T1000 (cell line): ENCODE measurements around the gene JARID2.
A peak's percentile ranks its signal among the peaks of the same experiment; 100 is the strongest.
"Not testable (repeated sequence)": the region's sequence is repeated elsewhere in the genome, so short reads cannot be mapped to it uniquely, and the experiment has no call there.

Source experiments
- DNase-seq: peaks from one replicate; lab custom pipeline; 2025; ENCODE audit warnings: mixed read lengths; lab: John Stamatoyannopoulos, UW

Gene JARID2

DNA sequence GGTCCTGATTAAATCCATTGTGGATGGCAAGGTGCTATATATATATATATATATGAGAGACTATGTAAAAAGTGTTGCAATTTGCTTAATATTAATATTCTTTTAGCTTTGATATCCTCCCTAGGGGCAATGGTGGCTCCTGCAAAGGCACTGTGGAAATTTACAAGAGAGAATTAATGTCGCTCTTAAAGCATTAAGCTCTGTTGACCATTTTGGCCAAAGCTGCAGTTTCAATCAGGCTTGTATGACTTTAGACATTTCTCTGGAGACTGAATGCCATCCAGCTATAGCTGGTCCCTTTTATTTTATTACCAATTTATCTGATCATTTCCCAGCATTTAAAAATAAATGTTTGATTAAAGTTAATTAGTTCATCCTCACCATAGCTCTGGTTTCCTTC is 155.3 kb downstream of the JARID2 start:
- DNase-seq: no peak

DNA sequence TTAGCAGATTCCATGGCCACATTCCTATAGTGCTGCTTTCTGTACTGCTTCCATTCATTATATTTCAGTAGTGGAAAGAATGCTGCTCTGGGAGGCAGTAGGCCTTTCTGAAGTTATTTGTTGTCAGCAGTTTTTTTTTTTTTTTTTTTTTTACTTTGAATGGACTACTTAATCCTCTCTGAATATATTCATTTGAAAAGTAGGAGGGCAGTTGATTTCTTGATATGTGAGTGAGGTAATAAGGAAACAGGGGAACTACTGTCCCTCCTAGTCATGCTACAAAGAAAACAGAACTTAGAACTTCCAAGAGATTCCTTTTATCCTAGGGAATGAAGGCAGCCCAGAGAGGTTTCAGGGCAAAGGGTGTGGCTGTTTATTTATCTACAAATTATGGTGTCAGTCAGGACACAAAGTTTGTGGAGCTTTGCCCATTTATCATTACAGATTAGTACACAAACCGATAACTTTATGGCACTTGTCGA is 155.9 kb downstream of the JARID2 start:
- no peak for DNase-seq

DNA sequence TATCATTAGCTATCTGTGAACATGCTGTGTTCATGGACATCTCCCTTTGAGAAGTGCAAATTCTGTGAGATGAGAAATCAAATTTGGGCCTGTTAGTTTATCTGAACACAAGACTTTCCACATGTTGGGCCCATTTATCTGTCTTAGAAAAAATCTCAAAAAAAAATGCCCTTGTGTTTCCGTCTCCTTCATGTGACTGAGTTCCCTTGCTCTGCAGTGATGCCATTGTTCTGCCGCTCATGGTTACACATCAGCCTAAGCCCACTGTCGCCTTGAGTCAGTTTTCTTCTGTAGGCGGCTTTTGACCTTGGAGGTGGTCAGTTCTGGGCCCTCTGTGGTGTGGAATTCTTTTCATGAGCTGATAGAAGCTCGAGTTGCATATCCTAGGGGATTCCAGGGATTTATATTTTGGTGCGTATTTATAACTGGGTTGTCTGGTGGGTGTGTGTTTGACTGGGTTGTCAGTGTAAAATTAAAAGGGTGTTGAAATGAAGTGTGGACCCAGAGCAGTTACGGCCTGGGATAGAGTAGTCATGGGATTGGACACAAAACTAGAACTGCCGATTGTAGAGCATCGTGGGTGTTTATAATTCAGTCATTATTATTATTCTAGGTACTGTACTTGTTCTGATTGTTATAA is 156.7 kb downstream of the JARID2 start:
- no peak for DNase-seq

GRCh38 chr6:15403094-15403755 is 157.4 kb downstream of the JARID2 start:
- no peak for DNase-seq

DNA sequence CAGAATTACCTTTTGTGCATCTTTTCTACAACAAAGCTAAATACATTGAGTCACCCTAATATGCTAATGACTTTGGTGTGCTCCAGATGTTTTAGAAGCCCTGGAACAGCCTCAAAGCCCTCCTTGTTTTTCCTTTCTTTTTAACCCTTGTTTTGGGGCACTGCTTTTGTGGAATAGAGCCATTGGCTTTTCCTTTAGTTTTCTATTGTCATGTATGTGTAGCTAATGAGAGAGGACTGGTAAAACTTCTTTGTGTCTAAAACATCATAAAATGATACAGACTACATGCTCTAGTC is 158.8 kb downstream of the JARID2 start:
- DNase-seq: no peak

DNA sequence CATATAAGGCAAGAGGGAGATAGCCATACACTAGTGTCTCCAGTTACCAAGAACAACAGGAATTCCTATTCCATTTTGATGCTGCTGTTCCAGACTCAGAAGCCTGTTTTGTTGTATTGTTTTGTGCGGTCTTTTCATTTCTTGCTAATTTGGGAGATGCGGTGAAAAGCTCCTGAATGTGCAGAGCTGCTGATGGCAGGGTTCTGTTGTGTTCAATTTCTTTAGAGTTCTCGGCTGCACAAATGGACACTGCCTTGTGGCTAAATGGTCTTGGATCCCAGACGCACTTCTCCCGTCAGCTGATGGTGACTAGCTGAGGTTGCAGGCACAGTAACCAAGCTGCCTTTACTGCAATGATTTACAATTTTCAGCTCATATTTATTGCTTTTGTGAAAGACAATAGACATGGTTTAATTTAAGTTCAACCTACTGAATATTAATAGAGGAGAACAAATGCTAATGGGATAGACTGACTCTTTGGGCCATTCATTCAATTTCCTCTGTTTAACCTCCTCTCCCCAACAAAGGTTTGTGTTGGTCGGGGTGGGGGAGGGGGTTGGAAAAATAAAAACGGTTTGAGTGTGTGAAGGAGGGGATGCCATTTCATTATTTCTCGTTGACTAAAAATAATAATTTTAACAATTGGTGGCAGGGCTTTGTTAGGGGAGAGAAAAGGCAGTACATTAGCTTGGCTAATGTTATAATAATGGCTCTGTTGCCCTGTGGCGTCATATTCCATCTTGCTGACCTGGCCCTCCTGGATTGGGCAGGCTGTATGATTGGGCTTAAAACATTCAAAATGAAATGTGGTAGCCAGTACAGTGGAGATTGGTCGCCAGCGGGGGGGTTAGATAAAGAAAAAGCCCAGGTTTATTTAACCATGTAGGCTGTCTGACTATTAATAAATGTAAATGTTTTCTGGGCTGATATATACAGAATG is 159.5 kb downstream of the JARID2 start:
- DNase-seq: no peak

GRCh38 chr6:15406452-15406851 is 160.6 kb downstream of the JARID2 start:
- DNase-seq: no peak

GRCh38 chr6:15408008-15408407 is 162.1 kb downstream of the JARID2 start:
- no peak for DNase-seq

- DNase-seq: no peak
Observed at GRCh38 chr6:15408758-15409157, 162.9 kb downstream of the JARID2 start.

GRCh38 chr6:15409301-15410125 is 163.6 kb downstream of the JARID2 start:
- DNase-seq: no peak

- no peak for DNase-seq
Observed at GRCh38 chr6:15410126-15410391, 164.2 kb downstream of the JARID2 start.

GRCh38 chr6:15410752-15411151 is 164.9 kb downstream of the JARID2 start:
- no peak for DNase-seq

GRCh38 chr6:15411766-15412165 is 165.9 kb downstream of the JARID2 start:
- no peak for DNase-seq

DNA sequence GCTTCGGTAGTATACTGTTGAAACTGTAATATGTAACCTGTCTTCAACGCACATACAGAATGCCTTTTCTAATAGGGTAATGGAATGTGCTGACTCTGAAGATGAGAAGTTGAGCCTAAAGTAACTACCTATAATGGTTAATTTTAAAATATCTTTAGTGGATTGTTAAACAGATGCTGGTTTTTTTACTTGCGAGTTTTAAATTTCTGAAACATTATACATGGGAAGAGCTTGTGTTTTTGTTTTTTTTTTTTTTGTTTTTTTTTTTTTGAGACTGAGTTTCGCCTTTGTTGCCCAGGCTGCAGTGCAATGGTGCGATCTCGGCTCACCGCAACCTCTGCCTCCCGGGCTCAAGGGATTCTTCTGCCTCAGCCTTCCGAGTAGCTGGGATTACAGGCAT is 166.9 kb downstream of the JARID2 start:
- DNase-seq: no peak

- DNase-seq: no peak
Observed at GRCh38 chr6:15413466-15414234, 167.8 kb downstream of the JARID2 start.

DNA sequence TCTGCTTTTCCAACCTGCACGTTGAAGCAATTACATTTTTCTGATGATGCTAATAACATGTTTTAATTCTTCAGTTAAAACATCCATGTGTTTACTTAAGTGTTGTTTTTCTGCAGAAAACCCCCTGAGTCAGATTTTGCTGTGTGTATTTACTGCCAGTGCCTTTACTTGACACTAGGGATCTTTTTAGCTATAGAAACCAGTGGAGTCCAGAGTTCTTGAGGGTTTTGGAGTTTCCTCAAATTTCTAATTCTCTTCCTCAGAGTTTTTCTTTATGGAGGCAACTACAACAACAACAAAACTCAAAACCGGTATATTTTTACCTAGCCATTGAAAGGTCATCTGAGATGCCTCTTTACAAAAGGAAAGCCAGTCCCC is 168.4 kb downstream of the JARID2 start:
- no peak for DNase-seq

DNA sequence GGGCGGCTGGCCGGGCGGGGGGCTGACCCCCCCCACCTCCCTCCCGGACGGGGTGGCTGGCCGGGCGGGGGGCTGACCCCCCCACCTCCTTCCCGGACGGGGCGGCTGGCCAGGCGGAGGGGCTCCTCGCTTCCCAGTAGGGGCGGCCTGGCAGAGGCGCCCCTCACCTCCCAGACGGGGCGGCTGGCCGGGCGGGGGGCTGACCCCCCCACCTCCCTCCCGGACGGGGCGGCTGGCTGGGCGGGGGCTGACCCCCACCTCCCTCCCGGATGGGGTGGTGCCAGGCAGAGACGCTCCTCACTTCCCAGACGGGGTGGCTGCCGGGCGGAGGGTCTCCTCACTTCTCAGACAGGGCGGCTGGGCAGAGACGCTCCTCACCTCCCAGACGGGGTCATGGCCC is 169.8 kb downstream of the JARID2 start:
- not testable (repeated sequence) for DNase-seq

DNA sequence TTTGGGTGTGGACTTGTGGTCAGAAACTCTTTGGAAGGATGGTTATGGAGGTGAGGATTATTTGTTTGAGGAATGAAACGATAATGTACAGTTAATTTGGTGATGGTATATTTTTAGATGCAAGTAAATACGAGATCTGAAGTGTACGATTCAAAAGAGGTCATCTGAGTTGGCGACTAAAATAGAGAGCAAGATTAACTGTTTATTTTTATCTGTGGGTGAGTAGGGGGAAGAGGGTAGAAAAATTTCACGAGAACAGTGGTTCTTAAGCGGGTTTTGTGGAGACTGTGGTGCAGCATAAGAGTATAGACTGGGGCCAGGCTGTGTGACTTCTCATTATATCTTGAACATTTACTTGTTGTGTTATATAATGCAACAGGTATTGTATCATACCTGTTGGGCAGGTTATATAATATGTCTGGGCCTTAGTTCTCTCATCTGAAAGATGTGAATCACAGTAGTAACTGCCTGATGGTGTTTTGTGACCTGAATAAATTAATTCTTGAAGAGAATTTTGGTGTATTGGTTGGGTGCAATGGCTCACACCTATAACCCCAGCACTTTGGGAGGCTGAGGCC is 171.2 kb downstream of the JARID2 start:
- DNase-seq: no peak

GRCh38 chr6:15417811-15418210 is 171.9 kb downstream of the JARID2 start:
- DNase-seq: peak; percentile 51

- no peak for DNase-seq
Observed at GRCh38 chr6:15419493-15419892, 173.6 kb downstream of the JARID2 start.

DNA sequence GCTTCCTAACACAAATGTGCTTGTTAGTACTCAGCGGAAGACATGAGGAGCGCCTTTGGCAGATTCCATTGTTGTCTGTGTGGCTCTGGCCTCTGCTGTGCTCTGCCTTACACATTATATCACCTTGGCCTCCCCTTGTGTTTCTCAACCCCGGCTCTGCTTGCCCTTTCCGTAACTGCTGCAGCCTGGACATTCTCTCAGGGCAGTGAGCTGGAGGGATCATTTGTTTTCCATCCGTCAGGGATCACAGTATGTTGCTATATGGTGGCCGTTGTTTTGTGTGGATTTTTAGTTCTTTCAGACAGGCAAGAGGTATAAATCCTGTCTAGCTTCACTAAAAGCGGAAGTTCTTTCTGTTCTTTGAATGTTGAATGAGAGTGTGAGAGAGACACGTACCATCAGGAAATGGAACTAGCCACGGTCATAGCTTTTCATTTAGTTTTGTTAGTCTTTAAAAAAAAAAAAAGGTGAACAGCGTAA is 175.1 kb downstream of the JARID2 start:
- DNase-seq: no peak
